HG03095 (cell line): ENCODE results near the gene SLC2A10.

Experiments
- ATAC-seq: cut with Tn5 transposase; IDR thresholded peaks from one replicate; pipeline ENCODE4 v1.9.1; 2021; ENCODE audit warnings: moderate library complexity; ENCODE audit not compliant: unreplicated experiment

SLC2A10 gene

GRCh38 chr20:46764068-46764467 lies 54.6 kb downstream of the SLC2A10 start:
- no peak for ATAC-seq

- no peak for ATAC-seq
These were observed 56.2 kb downstream of the SLC2A10 start for GRCh38 chr20:46765506-46766120.

GRCh38 chr20:46767127-46767761 lies 57.8 kb downstream of the SLC2A10 start:
- no peak for ATAC-seq

- no peak for ATAC-seq
These were observed 61.1 kb downstream of the SLC2A10 start for GRCh38 chr20:46770330-46771194.

GRCh38 chr20:46771195-46771588 lies 61.7 kb downstream of the SLC2A10 start:
- ATAC-seq, result no peak

GRCh38 chr20:46772901-46773300 lies 63.5 kb downstream of the SLC2A10 start:
- no peak for ATAC-seq

- no peak for ATAC-seq
These were observed 64.2 kb downstream of the SLC2A10 start for GRCh38 chr20:46773680-46774079.

GRCh38 chr20:46774236-46774635 lies 64.8 kb downstream of the SLC2A10 start:
- ATAC-seq, result no peak

- no peak for ATAC-seq
These were observed 65.6 kb downstream of the SLC2A10 start for GRCh38 chr20:46774943-46775560.

GRCh38 chr20:46775806-46776205 lies 66.4 kb downstream of the SLC2A10 start:
- ATAC-seq, result no peak

- no peak for ATAC-seq
These were observed 67.9 kb downstream of the SLC2A10 start for GRCh38 chr20:46777331-46777730.

- ATAC-seq, result no peak
These were observed 70.4 kb downstream of the SLC2A10 start for GRCh38 chr20:46779831-46780230.

GRCh38 chr20:46784436-46785127 lies 75.1 kb downstream of the SLC2A10 start:
- ATAC-seq, result no peak
